Head of caudate nucleus (tissue), 42 donors: Measurements from ENCODE around the gene MYO7A.

ENCODE experiments used
- DNase-seq, 42 donors: peaks; one replicate each; pipeline versions ENCODE4 v3.0.0 to v3.0.0-alpha.2; 2020 to 2021; ENCODE audit warnings: mixed read lengths in 7 of 42
- intact Hi-C: fragments of 100-400 bp; cut with DNase I; formaldehyde crosslinking; loops from one replicate; pipeline ENCODE4 v1.15.0; 2022

MYO7A gene

GRCh38 chr11:77173494-77173893 is 45.4 kb downstream of the MYO7A start:
- no peak for DNase-seq

DNA sequence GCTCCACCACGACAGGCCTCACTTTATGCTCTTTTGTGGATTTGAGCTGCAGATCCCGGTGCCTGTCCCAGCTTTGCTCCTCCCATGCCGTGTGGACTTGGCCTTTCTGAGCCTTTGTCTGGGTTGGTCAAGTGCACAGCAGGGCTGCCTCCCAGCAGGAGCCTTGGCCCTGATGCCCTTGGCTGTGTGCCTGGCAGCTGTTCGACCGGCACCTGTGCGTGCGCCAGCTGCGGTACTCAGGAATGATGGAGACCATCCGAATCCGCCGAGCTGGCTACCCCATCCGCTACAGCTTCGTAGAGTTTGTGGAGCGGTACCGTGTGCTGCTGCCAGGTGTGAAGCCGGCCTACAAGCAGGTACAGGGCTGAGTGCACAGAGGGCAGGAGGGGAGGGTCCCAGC is 46.5 kb downstream of the MYO7A start:
- no peak for DNase-seq

More at GRCh38 chr11:77173494-77173893, 45.4 kb downstream of the MYO7A start:
- intact Hi-C loops = no loop called here

DNA sequence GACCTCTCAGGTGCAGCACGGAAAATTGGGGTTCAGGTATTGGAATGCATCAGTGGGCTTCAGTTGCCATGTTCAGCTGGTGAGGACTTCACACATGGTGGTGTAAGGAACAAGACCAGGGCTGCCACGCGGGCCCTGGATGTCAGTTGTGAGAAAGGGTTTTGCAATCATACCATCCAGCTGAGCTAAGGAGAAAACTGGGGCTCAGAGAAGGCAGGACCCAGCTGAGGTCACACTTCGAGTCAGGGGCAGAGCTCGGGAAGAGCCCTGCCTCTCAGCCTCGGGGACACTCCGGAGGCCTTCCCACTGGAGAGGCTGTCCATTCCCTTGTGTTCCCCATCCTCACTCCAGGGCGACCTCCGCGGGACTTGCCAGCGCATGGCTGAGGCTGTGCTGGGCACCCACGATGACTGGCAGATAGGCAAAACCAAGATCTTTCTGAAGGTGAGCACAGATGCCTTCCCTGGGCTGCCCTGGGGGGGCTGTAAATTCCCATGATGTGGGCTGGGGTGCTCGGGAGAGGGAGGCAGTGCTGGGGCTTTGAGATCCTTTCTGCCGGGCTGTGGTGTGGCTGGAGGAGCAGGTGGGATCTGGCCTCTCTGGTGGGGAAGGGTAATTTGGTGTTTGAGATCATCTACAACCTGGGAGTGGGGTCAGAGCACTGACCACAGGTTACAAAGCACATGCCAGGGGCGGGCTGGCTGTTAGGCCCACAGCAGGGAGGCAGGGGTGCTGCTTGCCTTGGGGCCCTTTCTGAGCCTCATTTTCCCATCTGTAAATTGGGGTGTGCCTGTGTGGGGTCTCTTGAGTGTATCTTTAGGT is 47.2 kb downstream of the MYO7A start:
- DNase-seq = peak in 21 of 42 donors; percentile 11 to 57 (median 29)
- intact Hi-C loops = no loop called here

More for the DNA sequence above, 46.5 kb downstream of the MYO7A start:
- intact Hi-C loops = no loop called here

- peak in 40 of 42 donors; percentile 16 to 75 (median 53) for DNase-seq
- intact Hi-C loops = no loop called here
Observed at GRCh38 chr11:77175869-77176539, 48.0 kb downstream of the MYO7A start.

- DNase-seq = no peak
- intact Hi-C loops = no loop called here
Observed at GRCh38 chr11:77176996-77177395, 49.0 kb downstream of the MYO7A start.

DNA sequence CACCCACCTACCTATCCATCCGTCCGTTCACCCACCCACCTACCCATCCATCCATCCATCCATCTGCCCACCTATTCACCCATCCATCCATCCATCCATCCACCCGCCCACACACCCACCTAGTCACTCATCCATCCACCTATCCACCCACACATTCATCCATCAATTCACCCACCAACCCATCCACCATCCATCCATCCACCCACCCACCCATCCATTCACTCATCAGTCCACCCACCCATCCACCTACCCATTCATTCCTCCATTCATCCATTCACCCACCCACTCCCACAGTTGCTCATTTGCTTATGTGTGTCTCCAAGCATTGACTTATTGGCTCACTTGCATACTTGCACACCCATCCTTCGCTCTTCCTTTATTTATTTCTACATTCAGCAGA is 50.1 kb downstream of the MYO7A start:
- intact Hi-C loops = no loop called here
- no peak for DNase-seq

DNA sequence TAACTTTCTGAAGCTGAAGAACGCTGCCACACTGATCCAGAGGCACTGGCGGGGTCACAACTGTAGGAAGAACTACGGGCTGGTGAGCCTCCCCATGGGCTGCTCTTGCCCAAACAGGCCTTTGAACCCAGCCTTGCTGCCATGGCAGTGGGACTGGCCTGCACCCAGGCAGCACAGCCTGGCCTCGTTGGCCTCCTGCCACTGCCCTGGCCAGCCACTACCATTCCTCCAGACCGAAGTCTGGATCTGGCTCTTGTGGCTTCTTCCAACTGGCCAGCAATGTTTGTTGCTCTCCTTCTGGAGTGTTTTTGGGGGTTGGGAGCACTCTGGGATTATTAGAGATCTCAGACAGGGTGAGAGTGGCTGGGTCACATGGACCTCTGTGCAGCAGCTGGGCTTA is 51.0 kb downstream of the MYO7A start:
- peak in 32 of 42 donors; percentile 8 to 71 (median 43) for DNase-seq
- intact Hi-C loops = no loop called here

GRCh38 chr11:77179681-77180080 is 51.6 kb downstream of the MYO7A start:
- DNase-seq = no peak
- intact Hi-C loops = no loop called here

DNA sequence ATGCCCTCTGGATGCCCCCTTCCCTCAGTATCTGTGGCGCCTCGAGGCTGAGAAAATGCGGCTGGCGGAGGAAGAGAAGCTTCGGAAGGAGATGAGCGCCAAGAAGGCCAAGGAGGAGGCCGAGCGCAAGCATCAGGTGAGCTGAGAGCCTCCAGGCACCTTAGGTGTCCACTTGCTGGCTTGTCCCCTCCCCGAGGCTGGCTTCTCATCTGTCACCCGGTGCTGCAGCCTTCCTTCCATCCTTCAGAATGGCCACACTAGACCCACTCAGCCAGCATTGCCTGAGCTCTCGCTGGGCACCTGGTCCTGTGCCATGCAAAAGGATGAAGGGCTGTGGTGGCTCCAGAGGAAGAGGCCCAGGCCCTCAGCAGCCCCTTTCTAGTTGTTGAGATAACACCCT is 52.3 kb downstream of the MYO7A start:
- intact Hi-C loops = no loop called here
- DNase-seq = no peak

DNA sequence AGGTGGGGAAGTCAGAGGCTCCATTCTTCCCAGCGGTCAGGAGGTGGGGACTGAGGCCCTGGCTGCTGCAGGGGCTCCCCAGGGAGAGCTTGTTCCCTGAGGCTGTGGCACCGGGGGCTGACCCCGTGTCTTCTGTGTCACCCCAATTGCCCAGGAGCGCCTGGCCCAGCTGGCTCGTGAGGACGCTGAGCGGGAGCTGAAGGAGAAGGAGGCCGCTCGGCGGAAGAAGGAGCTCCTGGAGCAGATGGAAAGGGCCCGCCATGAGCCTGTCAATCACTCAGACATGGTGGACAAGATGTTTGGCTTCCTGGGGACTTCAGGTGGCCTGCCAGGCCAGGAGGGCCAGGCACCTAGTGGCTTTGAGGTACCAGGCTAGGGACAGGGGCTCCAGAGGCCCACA is 53.2 kb downstream of the MYO7A start:
- no peak for DNase-seq
- intact Hi-C loops = no loop called here

GRCh38 chr11:77181799-77182541 is 53.9 kb downstream of the MYO7A start:
- intact Hi-C loops = no loop called here
- no peak for DNase-seq

GRCh38 chr11:77182542-77183430 is 54.7 kb downstream of the MYO7A start:
- DNase-seq = no peak
- intact Hi-C loops = no loop called here

GRCh38 chr11:77183431-77183984 is 55.5 kb downstream of the MYO7A start:
- DNase-seq = peak in 33 of 42 donors; percentile 13 to 72 (median 46)
- intact Hi-C loops = no loop called here

- DNase-seq = no peak
- intact Hi-C loops = no loop called here
Observed at GRCh38 chr11:77184136-77184860, 56.3 kb downstream of the MYO7A start.

- DNase-seq = no peak
- intact Hi-C loops = loop anchor here (5.0 kb wide), 1 partner anchor 59 kb away; the partner anchor contains the start of gene MYO7A
Observed at GRCh38 chr11:77186302-77186701, 58.3 kb downstream of the MYO7A start.

GRCh38 chr11:77187111-77187750 is 59.2 kb downstream of the MYO7A start:
- intact Hi-C loops = loop anchor here (5.0 kb wide), 1 partner anchor 60 kb away; the partner anchor contains the start of gene MYO7A
- DNase-seq = no peak
